Inferior parietal cortex (tissue), 1 donor: ENCODE data around the gene AGBL5.
"Not testable (repeated sequence)": the region's sequence is repeated elsewhere in the genome, so short reads cannot be mapped to it uniquely, and the experiment has no call there.

Source experiments
- DNase-seq: peaks from one replicate; pipeline ENCODE4 v3.0.0-alpha.2; 2016; ENCODE audit errors: extremely low spot score

The AGBL5 gene

GRCh38 chr2:27091746-27092695 lies 40.6 kb downstream of the AGBL5 start:
- DNase-seq: no peak

- DNase-seq: no peak
These were observed 41.4 kb downstream of the AGBL5 start for GRCh38 chr2:27092696-27093429.

DNA sequence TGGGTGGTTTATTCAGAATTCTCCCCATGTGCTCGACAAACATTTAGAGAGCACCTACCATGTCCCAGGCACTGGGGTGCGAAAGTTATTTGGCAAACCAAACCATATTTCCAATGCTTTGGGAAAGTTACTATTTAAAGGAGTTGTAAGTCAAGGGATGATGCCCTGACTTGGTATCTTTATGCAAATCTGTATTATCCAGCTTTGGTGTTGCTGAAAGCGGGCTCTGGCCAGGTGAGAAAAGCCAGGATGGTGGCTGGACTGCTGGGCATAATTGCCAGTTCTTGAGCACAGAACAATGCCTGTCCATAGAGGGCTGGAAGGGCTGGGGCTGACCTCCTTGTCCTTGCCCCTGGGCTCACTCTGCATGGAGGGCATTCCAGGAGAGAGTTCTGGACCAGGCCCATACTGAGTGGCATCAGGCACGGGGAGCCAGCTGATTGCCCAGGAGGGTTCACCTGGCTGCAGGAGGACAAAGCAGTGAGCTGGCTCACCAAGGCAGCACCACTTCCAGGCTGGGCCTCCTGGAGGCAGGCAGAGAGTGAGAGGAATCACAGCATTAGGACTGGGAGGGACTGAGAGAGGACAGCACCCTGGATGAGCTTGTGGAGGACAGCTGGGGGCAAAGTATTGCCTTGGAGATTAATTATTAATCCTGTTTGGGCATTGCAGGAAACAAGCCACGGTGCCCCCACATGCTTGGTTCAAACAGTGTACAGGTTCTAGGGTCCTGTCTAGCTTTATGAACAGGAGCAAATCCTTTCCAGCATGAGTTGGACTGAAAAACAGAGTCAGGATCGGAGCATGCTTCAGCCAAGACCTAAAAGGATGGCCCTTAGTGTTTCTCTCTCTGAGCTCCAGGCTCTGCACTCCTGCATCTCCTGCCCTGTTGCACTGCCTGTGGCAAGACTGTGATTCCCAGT lies 42.2 kb downstream of the AGBL5 start:
- no peak for DNase-seq

DNA sequence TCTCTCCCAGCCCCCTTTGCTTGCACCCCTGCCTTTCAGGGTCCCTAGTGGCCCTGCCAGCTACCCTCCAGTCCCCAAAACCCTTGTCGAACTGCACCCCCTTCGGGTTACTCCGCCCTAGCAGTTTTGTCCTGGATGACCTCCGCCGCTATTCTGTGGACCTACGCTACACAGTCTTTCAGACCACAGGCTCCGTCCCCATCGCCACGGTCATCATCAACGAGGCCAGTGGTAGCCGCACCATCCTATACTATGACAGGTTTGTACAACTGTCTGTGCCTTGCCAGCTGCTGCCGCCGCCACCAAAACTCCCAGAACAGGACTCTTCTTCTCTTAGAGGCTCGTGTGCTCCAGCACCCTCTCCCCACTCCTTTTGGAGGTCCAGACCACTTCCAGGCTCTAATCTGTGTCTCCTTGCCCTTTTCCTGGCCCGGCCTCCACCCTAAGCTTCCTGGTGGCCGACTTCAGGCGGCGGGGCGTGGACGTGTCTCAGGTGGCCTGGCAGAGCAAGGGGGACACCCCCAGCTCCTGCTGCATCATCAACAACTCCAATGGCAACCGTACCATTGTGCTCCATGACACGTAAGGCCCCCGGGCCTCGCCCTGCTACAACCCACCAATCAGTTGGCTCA lies 43.0 kb downstream of the AGBL5 start:
- no peak for DNase-seq

DNA sequence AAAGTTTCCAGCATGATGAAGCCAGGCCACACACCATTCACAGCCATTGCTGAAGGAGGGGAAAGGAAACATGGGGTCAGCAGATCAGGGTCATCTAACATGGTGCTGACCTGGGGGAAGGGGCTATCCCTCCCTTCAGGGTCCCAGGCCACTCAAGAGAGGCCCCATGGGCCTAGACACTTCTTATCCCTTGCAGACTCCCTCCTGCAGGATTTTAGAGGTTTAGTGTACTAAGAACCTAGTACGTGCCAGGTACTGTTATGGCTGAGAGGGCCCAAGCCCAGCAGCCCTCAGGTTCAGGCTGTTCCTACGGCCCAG lies 43.9 kb downstream of the AGBL5 start:
- no peak for DNase-seq

GRCh38 chr2:27095745-27096651 lies 44.5 kb downstream of the AGBL5 start:
- DNase-seq: peak; percentile 82

DNA sequence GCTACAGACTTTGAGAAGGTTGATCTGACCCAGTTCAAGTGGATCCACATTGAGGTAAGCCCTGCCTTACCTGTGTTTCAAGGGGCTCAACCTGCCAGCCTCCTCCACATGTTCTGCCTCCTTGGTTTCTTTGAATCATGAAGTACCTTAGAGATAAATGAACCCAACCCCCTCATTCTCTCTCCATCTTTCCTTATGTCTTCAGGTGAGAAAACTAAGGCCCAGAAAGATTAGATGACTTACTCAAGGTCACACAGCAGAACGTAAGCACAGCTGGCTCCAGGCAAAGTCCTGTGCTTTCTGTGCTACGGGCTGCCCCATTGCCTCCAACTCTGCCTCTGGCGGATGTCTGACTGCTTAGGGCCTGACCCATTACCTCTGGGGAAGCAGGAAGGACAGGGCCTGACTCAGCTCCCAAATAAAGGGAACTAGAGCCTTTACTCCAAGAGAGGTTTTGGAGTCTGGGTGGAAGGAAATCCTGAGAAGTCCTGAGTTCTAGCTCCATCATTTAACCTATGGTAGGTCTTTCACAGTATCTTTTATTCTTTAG lies 45.4 kb downstream of the AGBL5 start:
- DNase-seq: no peak

GRCh38 chr2:27097341-27097740 lies 45.9 kb downstream of the AGBL5 start:
- DNase-seq: no peak

DNA sequence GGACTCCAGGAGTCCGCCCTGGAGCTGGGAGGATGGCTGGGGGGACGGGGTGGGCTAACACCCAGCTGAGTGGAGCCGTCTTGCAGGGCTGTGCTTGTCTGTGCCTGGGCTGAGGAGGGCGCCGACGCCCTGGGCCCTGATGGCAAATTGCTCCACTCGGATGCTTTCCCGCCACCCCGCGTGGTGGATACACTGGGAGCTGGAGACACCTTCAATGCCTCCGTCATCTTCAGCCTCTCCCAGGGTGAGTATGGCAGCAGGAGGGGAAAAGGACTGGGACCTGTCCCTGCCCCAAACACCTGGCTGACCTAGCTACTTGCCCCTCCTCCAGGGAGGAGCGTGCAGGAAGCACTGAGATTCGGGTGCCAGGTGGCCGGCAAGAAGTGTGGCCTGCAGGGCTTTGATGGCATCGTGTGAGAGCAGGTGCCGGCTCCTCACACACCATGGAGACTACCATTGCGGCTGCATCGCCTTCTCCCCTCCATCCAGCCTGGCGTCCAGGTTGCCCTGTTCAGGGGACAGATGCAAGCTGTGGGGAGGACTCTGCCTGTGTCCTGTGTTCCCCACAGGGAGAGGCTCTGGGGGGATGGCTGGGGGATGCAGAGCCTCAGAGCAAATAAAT lies 48.0 kb downstream of the AGBL5 start:
- no peak for DNase-seq

DNA sequence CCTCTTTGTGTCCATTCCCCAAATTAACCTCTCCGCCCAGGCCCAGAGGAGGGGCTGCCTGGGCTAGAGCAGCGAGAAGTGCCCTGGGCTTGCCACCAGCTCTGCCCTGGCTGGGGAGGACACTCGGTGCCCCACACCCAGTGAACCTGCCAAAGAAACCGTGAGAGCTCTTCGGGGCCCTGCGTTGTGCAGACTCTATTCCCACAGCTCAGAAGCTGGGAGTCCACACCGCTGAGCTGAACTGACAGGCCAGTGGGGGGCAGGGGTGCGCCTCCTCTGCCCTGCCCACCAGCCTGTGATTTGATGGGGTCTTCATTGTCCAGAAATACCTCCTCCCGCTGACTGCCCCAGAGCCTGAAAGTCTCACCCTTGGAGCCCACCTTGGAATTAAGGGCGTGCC lies 48.6 kb downstream of the AGBL5 start:
- DNase-seq: no peak

- DNase-seq: no peak
These were observed 50.9 kb downstream of the AGBL5 start for GRCh38 chr2:27102329-27102728.

DNA sequence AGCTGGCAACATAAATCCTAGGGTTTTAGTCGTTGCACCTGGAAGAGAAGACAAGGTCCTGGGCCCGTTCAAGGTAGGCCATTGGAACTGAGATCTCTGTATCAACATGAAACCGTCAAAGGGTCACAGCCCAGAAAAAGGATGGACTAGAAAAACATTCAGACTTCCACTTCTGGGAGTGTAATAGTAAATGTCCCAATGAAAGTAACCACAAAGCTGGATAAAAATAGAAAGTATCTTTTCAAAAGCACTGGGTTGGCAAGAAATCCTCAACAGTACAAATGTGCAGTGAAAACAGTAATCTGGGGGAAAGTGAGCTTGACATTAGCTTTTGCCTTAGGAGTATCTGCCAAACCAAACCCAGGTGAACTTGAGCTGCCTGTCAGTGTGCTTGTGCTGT lies 54.5 kb downstream of the AGBL5 start:
- no peak for DNase-seq

GRCh38 chr2:27108221-27108620 lies 56.8 kb downstream of the AGBL5 start:
- no peak for DNase-seq

DNA sequence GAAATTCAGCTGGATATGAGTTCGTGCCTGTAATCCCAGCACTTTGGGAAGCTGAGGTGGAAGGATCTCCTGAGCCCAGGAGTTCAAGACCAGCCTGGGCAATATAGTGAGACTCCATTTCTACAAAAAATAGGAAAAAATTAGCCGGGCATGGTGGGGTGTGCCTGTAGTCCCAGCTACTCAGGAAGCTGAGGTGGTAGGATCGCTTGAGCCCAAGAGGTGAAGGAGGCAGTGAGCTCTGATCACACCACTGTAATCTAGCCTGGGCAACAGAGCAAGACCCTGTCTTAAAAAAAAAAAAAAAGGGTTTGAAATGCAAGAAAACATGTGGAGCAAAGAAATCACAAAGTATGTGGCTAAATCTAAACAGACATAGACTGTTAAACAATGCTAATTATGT lies 57.6 kb downstream of the AGBL5 start:
- DNase-seq: no peak

DNA sequence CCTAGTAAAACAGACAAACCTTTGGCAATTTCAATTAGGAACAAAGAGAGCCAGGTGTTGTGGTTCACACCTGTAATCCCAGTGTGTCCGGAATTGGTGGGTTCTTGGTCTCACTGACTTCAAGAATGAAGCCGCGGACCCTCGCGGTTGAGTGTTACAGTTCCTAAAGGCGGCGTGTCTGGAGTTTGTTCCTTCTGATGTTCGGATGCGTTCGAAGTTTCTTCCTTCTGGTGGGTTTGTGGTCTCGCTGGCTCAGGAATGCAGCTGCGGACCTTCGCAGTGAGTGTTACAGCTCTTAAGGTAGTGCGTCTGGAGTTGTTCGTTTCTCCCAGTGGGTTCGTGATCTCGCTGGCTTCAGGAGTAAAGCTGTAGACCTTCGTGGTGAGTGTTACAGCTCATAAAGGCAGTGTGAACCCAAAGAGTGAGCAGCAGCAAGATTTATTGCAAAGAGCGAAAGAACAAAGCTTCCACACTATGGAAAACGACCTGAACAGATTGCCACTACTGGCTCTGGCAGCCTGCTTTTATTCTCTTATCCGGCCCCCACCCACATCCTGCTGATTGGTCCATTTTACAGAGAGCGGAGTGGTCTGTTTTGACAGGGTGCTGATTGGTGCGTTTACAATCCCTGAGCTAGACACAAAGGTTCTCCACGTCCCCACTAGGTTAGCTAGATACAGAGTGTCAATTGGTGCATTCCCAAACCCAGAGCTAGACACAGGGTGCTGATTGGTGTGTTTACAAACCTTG lies 59.3 kb downstream of the AGBL5 start:
- not testable (repeated sequence) for DNase-seq

DNA sequence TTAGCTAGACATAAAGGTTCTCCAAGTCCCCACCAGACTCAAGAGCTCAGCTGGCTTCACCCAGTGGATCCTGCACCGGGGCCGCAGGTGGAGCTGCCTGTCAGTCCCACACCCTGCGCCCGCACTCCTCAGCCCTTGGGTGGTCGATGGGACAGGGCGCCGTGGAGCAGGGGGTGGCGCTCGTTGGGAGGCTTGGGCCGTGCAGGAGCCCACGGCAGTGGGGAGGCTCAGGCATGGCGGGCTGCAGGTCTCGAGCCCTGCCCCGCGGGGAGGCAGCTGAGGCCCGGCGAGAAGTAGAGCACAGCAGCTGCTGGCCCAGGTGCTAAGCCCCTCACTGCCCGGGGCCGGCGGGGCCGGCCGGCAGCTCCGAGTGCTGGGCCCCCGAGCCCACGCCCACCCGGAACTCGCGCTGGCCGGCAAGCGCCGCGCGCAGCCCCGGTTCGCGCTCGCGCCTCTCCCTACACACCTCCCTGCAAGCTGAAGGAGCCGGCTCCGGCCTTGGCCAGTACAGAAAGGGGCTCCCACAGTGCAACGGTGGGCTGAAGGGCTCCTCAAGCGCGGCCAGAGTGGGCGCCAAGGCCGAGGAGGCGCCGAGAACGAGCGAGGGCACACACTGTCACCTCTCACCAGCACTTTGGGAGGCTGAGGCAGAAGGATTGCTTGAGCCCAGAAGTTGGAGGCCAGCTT lies 60.1 kb downstream of the AGBL5 start:
- not testable (repeated sequence) for DNase-seq

- DNase-seq: no peak
These were observed 64.1 kb downstream of the AGBL5 start for GRCh38 chr2:27115519-27115918.

DNA sequence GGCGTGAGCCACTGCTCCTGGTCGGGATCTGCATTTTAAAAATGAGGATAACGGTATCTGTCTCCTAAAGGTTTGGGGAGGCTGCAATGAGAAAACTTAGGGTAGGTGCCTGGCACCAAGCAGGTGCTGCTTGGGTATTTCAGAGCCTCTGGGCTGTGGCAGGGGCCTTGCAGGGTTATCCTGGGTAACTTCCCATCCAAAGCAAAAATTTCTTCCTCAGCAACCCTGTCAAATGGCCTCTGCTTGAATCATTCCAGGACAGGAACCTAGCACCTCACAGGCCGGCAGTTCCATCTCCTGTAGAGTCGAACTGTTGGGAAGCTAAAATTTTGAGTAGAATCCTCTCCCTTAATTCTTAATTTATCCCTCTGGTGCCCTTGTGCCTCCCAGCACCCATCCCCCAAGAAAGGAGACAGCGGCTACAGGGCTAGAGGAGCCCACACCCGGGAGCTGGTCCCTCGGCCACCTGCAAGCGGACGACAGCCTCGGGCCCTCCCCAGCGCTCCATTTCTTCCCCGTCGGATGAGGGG lies 66.6 kb downstream of the AGBL5 start:
- no peak for DNase-seq
